Astrocyte (in vitro differentiated cells and primary cell): Measurements from ENCODE around the gene CHCHD3. TPM values are rescaled to one million over a fixed set of nuclear protein-coding genes. Genes with fewer than 3 reads are reported as not detected.
A peak's percentile ranks its signal among the peaks of the same experiment; 100 is the strongest.

Source experiments
- DNase-seq: peaks from one replicate; pipeline ENCODE4 v3.0.0-alpha.2; 2010; ENCODE audit warnings: low read depth
- FAIRE-seq: peaks from 2 replicates; lab custom pipeline; 2011; peaks lifted over from hg19 to GRCh38; lab: Jason Lieb, UNC
- H2AFZ ChIP-seq: 2 replicates; pipeline ENCODE4 v1.6.0; 2012; ENCODE audit warnings: low read depth, low read length, inconsistent platforms
- H3K27ac ChIP-seq: 2 replicates; pipeline ENCODE4 v1.5.1; 2011; ENCODE audit warnings: low read depth, low read length, inconsistent platforms
- H3K27me3 ChIP-seq: 2 replicates; pipeline ENCODE4 v1.6.0; 2011; ENCODE audit warnings: low read length, inconsistent platforms; ENCODE audit not compliant: insufficient read depth
- H3K36me3 ChIP-seq: 2 replicates; pipeline ENCODE4 v1.5.1; 2011; ENCODE audit warnings: low read length, inconsistent platforms; ENCODE audit not compliant: insufficient read depth
- H3K4me1 ChIP-seq: 2 replicates; pipeline ENCODE4 v1.5.1; 2011; ENCODE audit warnings: low read length, inconsistent platforms; ENCODE audit not compliant: insufficient read depth
- H3K4me2 ChIP-seq: 2 replicates; pipeline ENCODE4 v1.6.0; 2012; ENCODE audit warnings: low read length, inconsistent platforms
- H3K4me3 ChIP-seq: 2 replicates; pipeline ENCODE4 v1.5.1; 2011; ENCODE audit warnings: low read depth, mild to moderate bottlenecking, low read length, inconsistent platforms; ENCODE audit not compliant: insufficient read depth
- H3K79me2 ChIP-seq: 2 replicates; pipeline ENCODE4 v1.6.0; 2012; ENCODE audit warnings: mild to moderate bottlenecking, low read length, inconsistent platforms; ENCODE audit not compliant: insufficient read depth
- H3K9ac ChIP-seq: 2 replicates; pipeline ENCODE4 v1.6.0; 2012; ENCODE audit warnings: mild to moderate bottlenecking, low read length, inconsistent platforms
- H3K9me3 ChIP-seq: 2 replicates; pipeline ENCODE4 v1.5.1; 2012; ENCODE audit warnings: low read depth, mild to moderate bottlenecking, low read length, inconsistent platforms; ENCODE audit not compliant: insufficient read depth
- H4K20me1 ChIP-seq: 2 replicates; pipeline ENCODE4 v1.6.0; 2012; ENCODE audit warnings: low read length, inconsistent platforms; ENCODE audit not compliant: insufficient read depth
- H3K27ac Mint-ChIP-seq: one replicate; pipeline ENCODE4 v1.8.0; 2021; ENCODE audit warnings: mild to moderate bottlenecking, mixed read lengths; ENCODE audit not compliant: unreplicated experiment
- H3K27me3 Mint-ChIP-seq: one replicate; pipeline ENCODE4 v1.8.0; 2021; ENCODE audit warnings: low read depth, mixed read lengths; ENCODE audit not compliant: unreplicated experiment
- H3K36me3 Mint-ChIP-seq: one replicate; pipeline ENCODE4 v1.8.0; 2021; ENCODE audit warnings: low read depth, mixed read lengths; ENCODE audit not compliant: unreplicated experiment
- H3K4me1 Mint-ChIP-seq: one replicate; pipeline ENCODE4 v1.8.0; 2021; ENCODE audit warnings: low read depth, mixed read lengths; ENCODE audit not compliant: unreplicated experiment
- H3K4me3 Mint-ChIP-seq: one replicate; pipeline ENCODE4 v1.8.0; 2021; ENCODE audit warnings: mild to moderate bottlenecking, moderate library complexity, mixed read lengths; ENCODE audit not compliant: unreplicated experiment
- H3K9me3 Mint-ChIP-seq: one replicate; pipeline ENCODE4 v1.8.0; 2021; ENCODE audit warnings: mild to moderate bottlenecking, mixed read lengths; ENCODE audit not compliant: unreplicated experiment
- EZH2 ChIP-seq: IDR thresholded peaks from 2 replicates; pipeline ENCODE4 v1.6.1; 2012; ENCODE audit warnings: mild to moderate bottlenecking, low read length, inconsistent platforms; ENCODE audit not compliant: insufficient read depth
- total RNA-seq: library from RNA; stranded (reverse); gene quantifications from 2 replicates; pipeline ENCODE4 v1.2.1, GENCODE V29; 2021
- TF ChIP-seq, protein P1 (sequence below): IDR thresholded peaks from 2 replicates; pipeline ENCODE4 v1.5.1; 2011; ENCODE audit warnings: low read depth, mild to moderate bottlenecking, inconsistent platforms, low read length, moderate library complexity; ENCODE audit not compliant: insufficient read depth

The CHCHD3 gene
- total RNA-seq, 1 donor from 2014 or later, result 63.1 TPM

- no peak for TF ChIP-seq EZH2
- TF ChIP-seq, protein P1, sequence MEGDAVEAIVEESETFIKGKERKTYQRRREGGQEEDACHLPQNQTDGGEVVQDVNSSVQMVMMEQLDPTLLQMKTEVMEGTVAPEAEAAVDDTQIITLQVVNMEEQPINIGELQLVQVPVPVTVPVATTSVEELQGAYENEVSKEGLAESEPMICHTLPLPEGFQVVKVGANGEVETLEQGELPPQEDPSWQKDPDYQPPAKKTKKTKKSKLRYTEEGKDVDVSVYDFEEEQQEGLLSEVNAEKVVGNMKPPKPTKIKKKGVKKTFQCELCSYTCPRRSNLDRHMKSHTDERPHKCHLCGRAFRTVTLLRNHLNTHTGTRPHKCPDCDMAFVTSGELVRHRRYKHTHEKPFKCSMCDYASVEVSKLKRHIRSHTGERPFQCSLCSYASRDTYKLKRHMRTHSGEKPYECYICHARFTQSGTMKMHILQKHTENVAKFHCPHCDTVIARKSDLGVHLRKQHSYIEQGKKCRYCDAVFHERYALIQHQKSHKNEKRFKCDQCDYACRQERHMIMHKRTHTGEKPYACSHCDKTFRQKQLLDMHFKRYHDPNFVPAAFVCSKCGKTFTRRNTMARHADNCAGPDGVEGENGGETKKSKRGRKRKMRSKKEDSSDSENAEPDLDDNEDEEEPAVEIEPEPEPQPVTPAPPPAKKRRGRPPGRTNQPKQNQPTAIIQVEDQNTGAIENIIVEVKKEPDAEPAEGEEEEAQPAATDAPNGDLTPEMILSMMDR, result no peak
- H3K9me3 Mint-ChIP-seq, result peaks cover 3% of the 10 kb centered on the region
- H3K4me1 Mint-ChIP-seq, result peaks cover 11% of the 10 kb centered on the region
- peak; percentile 99 for FAIRE-seq
- no peak overlapping the region for H3K27ac Mint-ChIP-seq
- Histone ChIP-seq H3K79me2 (no peaks in the 10 kb centered on the region), H3K36me3 (no peaks in the 10 kb centered on the region), H2AFZ (no peak overlapping the region), H3K27me3 (no peaks in the 10 kb centered on the region), H3K4me3 (no peak overlapping the region), H3K4me1 (peaks cover 37% of the 10 kb centered on the region), H3K27ac (peak overlapping the region; percentile 66), H3K9me3 (no peaks in the 10 kb centered on the region), H4K20me1 (no peaks in the 10 kb centered on the region), H3K9ac (peak overlapping the region; percentile 9), H3K4me2 (peak overlapping the region; percentile 49)
- peak; percentile 96 for DNase-seq
- no peaks in the 10 kb centered on the region for H3K36me3 Mint-ChIP-seq
- peaks cover 2% of the 10 kb centered on the region for H3K27me3 Mint-ChIP-seq
- no peak overlapping the region for H3K4me3 Mint-ChIP-seq
These were observed 343.6 kb downstream of the CHCHD3 start for GRCh38 chr7:132738254-132738653.

GRCh38 chr7:132735476-132735875 is 346.4 kb downstream of the CHCHD3 start:
- Histone ChIP-seq H3K9ac (no peak overlapping the region), H4K20me1 (no peaks in the 10 kb centered on the region), H3K27ac (no peak overlapping the region), H3K4me1 (peaks cover 26% of the 10 kb centered on the region), H3K36me3 (no peaks in the 10 kb centered on the region), H2AFZ (no peak overlapping the region), H3K4me3 (no peak overlapping the region), H3K79me2 (no peaks in the 10 kb centered on the region), H3K27me3 (no peaks in the 10 kb centered on the region), H3K4me2 (no peak overlapping the region), H3K9me3 (no peaks in the 10 kb centered on the region)
- Mint-ChIP-seq H3K27me3 (peaks cover 2% of the 10 kb centered on the region), H3K4me1 (peaks cover 8% of the 10 kb centered on the region), H3K36me3 (no peaks in the 10 kb centered on the region), H3K9me3 (no peaks in the 10 kb centered on the region), H3K4me3 (no peak overlapping the region), H3K27ac (no peak overlapping the region)
- FAIRE-seq, result no peak
- TF ChIP-seq, protein P1, result no peak
- no peak for TF ChIP-seq EZH2
- DNase-seq, result no peak

Other genes starting within 250 kb of the CHCHD3 start
- gene EXOC4, start 171.0 kb upstream of the CHCHD3 start, total RNA-seq, result 47.1 and 57.5 TPM in 2 replicates